Measurements from ENCODE around the gene SNTA1.
"Not testable (repeated sequence)": the region's sequence is repeated elsewhere in the genome, so short reads cannot be mapped to it uniquely, and the experiment has no call there.

SNTA1 gene

GRCh38 chr20:33391722-33392415 lies 51.7 kb downstream of the SNTA1 start:
- DNase-seq, result no peak

GRCh38 chr20:33389326-33389725 lies 54.2 kb downstream of the SNTA1 start:
- not testable (repeated sequence) for DNase-seq

- DNase-seq, result no peak
These were observed 55.3 kb downstream of the SNTA1 start for GRCh38 chr20:33388268-33388667.

GRCh38 chr20:33387177-33387576 lies 56.4 kb downstream of the SNTA1 start:
- no peak for DNase-seq

- DNase-seq, result no peak
These were observed 56.9 kb downstream of the SNTA1 start for GRCh38 chr20:33386673-33387072.

- DNase-seq, result peak; percentile 14
These were observed 66.2 kb downstream of the SNTA1 start for GRCh38 chr20:33377366-33377765.

- DNase-seq, result no peak
These were observed 69.6 kb downstream of the SNTA1 start for GRCh38 chr20:33373735-33374605.

- no peak for DNase-seq
These were observed 70.5 kb downstream of the SNTA1 start for GRCh38 chr20:33372993-33373441.

- peak; percentile 94 for DNase-seq
These were observed 73.3 kb downstream of the SNTA1 start for GRCh38 chr20:33370291-33370690.

GRCh38 chr20:33362898-33363297 lies 80.7 kb downstream of the SNTA1 start:
- DNase-seq, result no peak

GRCh38 chr20:33359399-33360261 lies 83.9 kb downstream of the SNTA1 start:
- DNase-seq, result no peak
